ENCODE data around the gene NLRP6.

The NLRP6 gene

GRCh38 chr11:296171-297050, 18.2 kb downstream of the NLRP6 start:
- no peak overlapping the region for H3K4me3 ChIP-seq
- no peaks in the 10 kb centered on the region for H3K9me3 ChIP-seq
- H3K4me1 ChIP-seq = no peaks in the 10 kb centered on the region
- peaks cover 12% of the 10 kb centered on the region; the same call in 1 of the 2 replicates for H3K36me3 ChIP-seq (replicated peaks)
- 0 out of 2 replicates have a peak, but pooled peaks cover 4% of the 10 kb centered on the region for H3K27me3 ChIP-seq (ENCODE audit: low read depth)
- no peak for DNase-seq (ENCODE audit: low spot score in 2 of 2)
- in situ Hi-C loops (cut with MboI; ENCODE audit: low sequenced_read_pairs) = no loop called here

DNA sequence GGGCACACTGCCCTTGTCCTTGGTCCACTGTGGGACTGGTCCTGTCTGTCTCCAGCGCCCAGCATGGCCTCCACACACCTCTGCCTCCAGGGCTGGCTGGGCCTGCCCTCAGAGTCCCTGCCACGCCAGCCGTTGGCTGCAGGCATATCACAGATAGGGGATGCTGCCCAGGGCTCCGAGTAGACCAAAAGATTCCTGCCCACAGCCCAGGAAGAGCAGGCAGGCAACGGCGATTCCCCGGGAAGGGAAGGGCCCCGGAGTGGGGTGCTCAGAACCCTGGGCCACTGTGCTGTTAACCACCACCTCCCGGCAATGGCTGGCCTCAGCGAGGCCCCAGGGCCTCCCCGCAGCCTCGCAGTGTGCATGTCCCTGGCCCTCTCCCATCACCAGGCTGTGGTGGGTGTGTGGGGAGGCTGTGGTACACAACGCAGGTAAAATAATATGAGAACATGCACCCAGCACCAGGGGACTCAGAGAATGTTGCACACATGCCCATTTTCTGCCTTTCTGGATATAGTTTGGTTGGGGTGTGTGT, 18.9 kb downstream of the NLRP6 start:
- H3K4me3 ChIP-seq = no peak overlapping the region
- DNase-seq (ENCODE audit: low spot score in 2 of 2) = no peak
- 0 out of 2 replicates have a peak, but pooled peaks cover 4% of the 10 kb centered on the region for H3K27me3 ChIP-seq (ENCODE audit: low read depth)
- no peaks in the 10 kb centered on the region for H3K9me3 ChIP-seq
- in situ Hi-C loops (cut with MboI; ENCODE audit: low sequenced_read_pairs) = no loop called here
- H3K4me1 ChIP-seq = peaks cover 1% of the 10 kb centered on the region
- peaks cover 12% of the 10 kb centered on the region; the same call in 1 of the 2 replicates for H3K36me3 ChIP-seq (replicated peaks)

DNA sequence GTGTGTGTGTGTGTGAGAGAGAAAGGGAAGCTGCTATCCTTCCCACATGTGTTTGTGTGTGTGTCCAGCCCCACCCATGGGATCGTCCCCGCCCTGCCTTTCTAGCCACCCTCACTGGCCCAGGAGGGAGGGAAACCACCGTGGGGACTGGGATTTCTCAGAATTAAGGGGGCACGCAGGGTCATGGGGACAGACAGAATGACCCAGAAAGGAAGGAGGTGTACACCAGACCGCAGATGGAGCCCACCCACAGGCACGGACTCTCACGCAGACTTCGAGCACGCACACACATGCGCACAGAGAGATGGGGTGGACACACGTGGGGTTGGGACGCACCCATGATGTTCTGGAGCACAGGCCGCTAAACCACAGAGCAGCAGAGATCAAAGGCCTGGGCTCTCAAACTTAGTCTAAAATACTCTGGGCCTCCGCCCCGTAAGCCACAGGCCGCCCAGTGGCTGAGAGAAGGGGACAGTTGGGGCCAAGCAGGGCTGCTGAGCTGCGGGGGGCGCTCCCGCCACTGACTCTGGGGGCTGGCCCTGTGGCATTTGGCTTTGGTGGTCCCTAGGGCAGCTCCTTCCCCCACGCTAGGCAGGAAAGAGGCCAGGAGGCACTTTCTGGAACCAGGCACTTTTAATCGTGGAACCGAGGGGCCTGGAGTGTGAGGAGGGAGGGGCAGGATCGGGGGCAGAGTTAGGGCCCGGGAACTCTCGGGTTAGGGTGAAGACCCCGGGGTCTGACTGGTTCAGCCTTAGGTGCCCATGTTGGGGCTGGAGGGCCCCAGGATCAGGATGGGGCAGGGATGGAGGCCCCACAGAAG, 19.6 kb downstream of the NLRP6 start:
- Histone ChIP-seq H3K36me3 (replicated peaks) (peaks cover 10% of the 10 kb centered on the region; the same call in 1 of the 2 replicates), H3K4me1 (peaks cover 8% of the 10 kb centered on the region), H3K27me3 (ENCODE audit: low read depth) (0 out of 2 replicates have a peak, but pooled peaks cover 4% of the 10 kb centered on the region), H3K9me3 (no peaks in the 10 kb centered on the region), H3K4me3 (no peak overlapping the region)
- no peak for DNase-seq (ENCODE audit: low spot score in 2 of 2)
- in situ Hi-C loops (cut with MboI; ENCODE audit: low sequenced_read_pairs) = no loop called here

DNA sequence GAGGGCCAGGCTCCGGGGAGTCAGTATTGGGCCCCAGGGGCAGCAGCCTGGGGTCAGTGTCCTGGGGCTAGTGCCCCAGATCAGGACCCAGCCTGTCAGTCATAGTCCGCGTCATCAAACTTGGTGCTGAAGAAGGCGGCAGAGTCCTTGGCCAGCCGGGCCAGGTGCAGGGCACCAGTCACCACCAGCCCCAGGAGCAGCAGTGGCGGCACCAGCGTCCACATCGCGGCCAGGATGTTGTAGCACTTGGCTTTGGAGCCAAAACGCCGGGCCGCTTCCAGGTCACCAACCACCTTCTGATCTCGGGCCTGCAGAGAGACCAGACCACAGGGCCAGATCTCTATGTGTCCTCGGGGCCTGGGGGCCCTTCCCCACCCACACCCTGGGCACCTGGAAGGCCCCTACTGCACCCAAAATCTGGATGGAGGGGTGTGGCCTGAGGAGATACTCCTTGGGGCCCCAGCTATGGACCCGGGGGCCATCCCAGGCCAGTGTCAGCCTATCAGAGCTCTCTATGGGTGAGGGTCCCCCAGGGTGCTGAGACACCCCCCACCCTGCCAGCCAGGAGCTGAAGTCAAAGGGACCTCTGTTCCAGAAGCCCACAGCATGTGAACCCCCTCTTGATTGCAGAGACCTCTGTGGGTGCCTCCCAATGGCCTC, 20.3 kb downstream of the NLRP6 start:
- H3K9me3 ChIP-seq = no peaks in the 10 kb centered on the region
- H3K27me3 ChIP-seq (ENCODE audit: low read depth) = 0 out of 2 replicates have a peak, but pooled peaks cover 4% of the 10 kb centered on the region
- in situ Hi-C loops (cut with MboI; ENCODE audit: low sequenced_read_pairs) = no loop called here
- H3K4me3 ChIP-seq = no peak overlapping the region
- H3K4me1 ChIP-seq = peaks cover 9% of the 10 kb centered on the region
- no peak for DNase-seq (ENCODE audit: low spot score in 2 of 2)
- H3K36me3 ChIP-seq (replicated peaks) = peaks cover 10% of the 10 kb centered on the region; the same call in 1 of the 2 replicates

GRCh38 chr11:299081-299891, 21.1 kb downstream of the NLRP6 start, which contains the start of gene IFITM5:
TSS of gene IFITM5 (minus strand) at chr11:299526. CDS start at chr11:299490, 36 bp downstream.
- Histone ChIP-seq H3K9me3 (no peaks in the 10 kb centered on the region), H3K4me1 (peaks cover 9% of the 10 kb centered on the region), H3K4me3 (no peak within 1 kb of the TSS), H3K36me3 (replicated peaks) (0 out of 2 replicates have a peak, but pooled peaks cover 3% of the 10 kb centered on the region), H3K27me3 (ENCODE audit: low read depth) (0 out of 2 replicates have a peak, but pooled peaks cover 4% of the 10 kb centered on the region)
- DNase-seq (ENCODE audit: low spot score in 2 of 2) = no peak
- in situ Hi-C loops (cut with MboI; ENCODE audit: low sequenced_read_pairs) = no loop called here

GRCh38 chr11:299951-300735, 21.9 kb downstream of the NLRP6 start:
- H3K36me3 ChIP-seq (replicated peaks) = no peaks in the 10 kb centered on the region
- H3K4me3 ChIP-seq = no peak overlapping the region
- peaks cover 11% of the 10 kb centered on the region for H3K4me1 ChIP-seq
- in situ Hi-C loops (cut with MboI; ENCODE audit: low sequenced_read_pairs) = loop anchor here (5.0 kb wide), 1 partner anchor 52 kb away; no protein-coding TSS in a partner anchor
- H3K27me3 ChIP-seq (ENCODE audit: low read depth) = 0 out of 2 replicates have a peak, but pooled peaks cover 4% of the 10 kb centered on the region
- peak in 1 of 2 experiments; percentile 40 for DNase-seq (ENCODE audit: low spot score in 2 of 2)
- H3K9me3 ChIP-seq = no peaks in the 10 kb centered on the region

DNA sequence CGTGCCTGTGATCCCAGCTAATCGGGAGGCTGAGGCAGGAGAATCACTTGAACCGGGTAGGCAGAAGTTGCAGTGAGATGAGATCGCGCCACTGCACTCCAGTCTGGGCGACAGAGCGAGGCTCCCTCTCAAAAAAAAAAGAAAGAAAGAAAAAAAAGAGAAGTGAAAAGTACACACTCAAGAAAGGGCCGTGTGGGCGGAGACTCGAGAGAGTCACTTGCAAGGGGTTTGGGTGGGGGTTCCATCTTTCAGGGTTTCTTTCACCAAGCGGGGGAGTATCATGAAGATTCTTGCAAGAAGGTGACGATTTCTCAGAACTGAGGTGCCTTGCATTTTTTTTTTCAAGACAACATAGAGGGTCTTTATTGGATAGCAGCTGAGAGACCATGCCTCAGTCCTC, 25.2 kb downstream of the NLRP6 start:
- Histone ChIP-seq H3K4me3 (no peak overlapping the region), H3K9me3 (no peaks in the 10 kb centered on the region), H3K36me3 (replicated peaks) (no peaks in the 10 kb centered on the region), H3K27me3 (ENCODE audit: low read depth) (0 out of 2 replicates have a peak, but pooled peaks cover 4% of the 10 kb centered on the region), H3K4me1 (peaks cover 14% of the 10 kb centered on the region)
- DNase-seq (ENCODE audit: low spot score in 2 of 2) = no peak
- in situ Hi-C loops (cut with MboI; ENCODE audit: low sequenced_read_pairs) = loop anchor here (5.0 kb wide), 1 partner anchor 49 kb away; no protein-coding TSS in a partner anchor

DNA sequence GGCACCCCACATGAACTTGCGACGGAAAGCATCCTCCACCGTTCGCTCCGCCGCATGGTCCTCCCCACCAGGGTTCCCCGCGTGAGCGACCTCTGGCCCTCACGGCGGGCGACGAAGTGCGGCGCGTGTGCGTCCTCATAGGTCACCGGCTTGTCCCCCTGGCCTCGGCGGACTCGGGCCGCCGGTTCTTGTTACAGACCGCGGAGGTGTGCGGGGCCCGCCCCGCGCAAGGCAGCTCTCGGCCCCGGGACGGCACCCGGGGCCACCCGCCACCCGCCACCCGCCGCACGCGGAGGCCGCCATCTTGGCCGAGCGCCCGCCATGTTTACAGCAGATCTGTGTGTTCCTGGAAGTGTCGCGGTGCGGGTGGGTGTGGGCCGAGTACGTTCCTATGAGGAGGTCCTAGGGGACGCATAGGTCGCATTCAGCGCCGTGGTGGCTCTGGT, 25.9 kb downstream of the NLRP6 start:
- in situ Hi-C loops (cut with MboI; ENCODE audit: low sequenced_read_pairs) = loop anchor here (5.0 kb wide), 1 partner anchor 48 kb away; no protein-coding TSS in a partner anchor
- no peak overlapping the region for H3K4me3 ChIP-seq
- DNase-seq (ENCODE audit: low spot score in 2 of 2) = no peak
- no peaks in the 10 kb centered on the region for H3K9me3 ChIP-seq
- peaks cover 14% of the 10 kb centered on the region for H3K4me1 ChIP-seq
- H3K27me3 ChIP-seq (ENCODE audit: low read depth) = 0 out of 2 replicates have a peak, but pooled peaks cover 4% of the 10 kb centered on the region
- no peaks in the 10 kb centered on the region for H3K36me3 ChIP-seq (replicated peaks)

GRCh38 chr11:304915-305843, 27.0 kb downstream of the NLRP6 start:
- 0 out of 2 replicates have a peak, but pooled peaks cover 2% of the 10 kb centered on the region for H3K27me3 ChIP-seq (ENCODE audit: low read depth)
- no peaks in the 10 kb centered on the region for H3K36me3 ChIP-seq (replicated peaks)
- no peaks in the 10 kb centered on the region for H3K9me3 ChIP-seq
- DNase-seq (ENCODE audit: low spot score in 2 of 2) = peak; percentile 76 to 78
- H3K4me1 ChIP-seq = peaks cover 14% of the 10 kb centered on the region
- no peak overlapping the region for H3K4me3 ChIP-seq
- in situ Hi-C loops (cut with MboI; ENCODE audit: low sequenced_read_pairs) = loop anchor here (5.0 kb wide), 1 partner anchor 47 kb away; no protein-coding TSS in a partner anchor

DNA sequence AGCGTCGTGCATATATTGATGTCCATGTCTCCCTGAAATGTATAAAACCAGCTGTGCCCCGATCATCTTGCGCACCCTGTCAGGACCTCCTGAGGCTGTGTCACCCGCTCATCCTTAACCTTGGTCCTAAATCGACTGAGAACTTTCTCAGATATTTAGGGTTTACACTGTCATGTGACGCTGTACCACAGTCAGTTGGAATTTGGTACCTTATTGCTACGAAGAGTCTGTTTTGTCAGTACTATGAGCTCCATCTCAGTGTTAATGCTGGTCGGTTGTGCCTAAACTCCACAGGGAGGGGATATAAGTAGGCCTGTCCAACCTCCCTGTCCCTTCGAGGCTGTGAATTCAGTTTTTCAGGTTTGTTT, 27.6 kb downstream of the NLRP6 start:
- H3K36me3 ChIP-seq (replicated peaks) = no peaks in the 10 kb centered on the region
- H3K27me3 ChIP-seq (ENCODE audit: low read depth) = no peaks in the 10 kb centered on the region
- no peak overlapping the region for H3K4me3 ChIP-seq
- no peak for DNase-seq (ENCODE audit: low spot score in 2 of 2)
- in situ Hi-C loops (cut with MboI; ENCODE audit: low sequenced_read_pairs) = no loop called here
- peaks cover 14% of the 10 kb centered on the region for H3K4me1 ChIP-seq
- H3K9me3 ChIP-seq = no peaks in the 10 kb centered on the region

All from HAP-1 (cell line).